HG02763 (cell line): ENCODE measurements around the gene RBM19.

Experiments
- ATAC-seq: cut with Tn5 transposase; IDR thresholded peaks from one replicate; pipeline ENCODE4 v1.9.1; 2021; ENCODE audit warnings: mild to moderate bottlenecking, moderate library complexity; ENCODE audit not compliant: unreplicated experiment

Gene RBM19

DNA sequence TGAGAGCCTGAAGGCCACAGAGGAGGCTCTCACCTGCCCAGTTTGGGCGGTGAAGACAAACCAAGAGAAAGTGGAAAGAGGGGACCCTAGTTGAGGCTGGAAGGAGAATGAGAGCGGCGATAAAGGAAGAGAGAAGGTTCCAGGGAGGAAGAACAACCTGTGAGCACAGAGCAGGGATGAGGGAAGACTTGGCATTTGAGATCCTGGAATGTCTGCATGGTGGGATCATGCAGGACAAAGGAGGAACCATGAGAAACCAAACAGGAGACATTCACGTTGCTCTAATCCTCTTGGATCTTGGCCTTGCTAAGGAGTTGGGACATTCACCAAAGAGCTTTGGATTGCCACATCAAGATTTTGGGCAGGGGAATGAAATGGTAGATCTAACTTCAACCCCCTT lies 22.9 kb upstream of the RBM19 start:
- no peak for ATAC-seq

- ATAC-seq = no peak
These were observed 21.9 kb upstream of the RBM19 start for GRCh38 chr12:113988064-113988451.

- no peak for ATAC-seq
These were observed 21.3 kb upstream of the RBM19 start for GRCh38 chr12:113987261-113988063.

- no peak for ATAC-seq
These were observed 18.3 kb upstream of the RBM19 start for GRCh38 chr12:113984464-113984863.

- ATAC-seq = no peak
These were observed 17.8 kb upstream of the RBM19 start for GRCh38 chr12:113983777-113984448.

DNA sequence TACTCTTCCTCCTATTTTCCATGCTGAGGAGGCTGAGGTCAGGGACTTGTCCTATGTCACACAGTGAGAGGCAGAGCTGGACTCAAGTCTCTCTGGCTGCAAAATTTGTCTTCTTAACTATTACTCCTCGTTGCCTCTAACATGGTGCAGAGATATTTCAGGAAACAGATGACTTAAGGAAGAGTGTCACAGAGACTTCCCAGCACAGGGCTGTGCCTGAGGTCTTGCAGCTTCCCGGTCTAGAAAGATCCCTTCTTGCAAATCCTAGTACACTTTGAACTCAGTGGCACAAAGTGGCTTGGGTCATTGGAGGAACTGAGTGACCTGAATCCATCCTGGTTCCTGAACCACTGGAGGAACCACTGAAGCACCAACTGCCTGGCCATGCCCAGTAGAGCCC lies 17.1 kb upstream of the RBM19 start:
- ATAC-seq = no peak

- ATAC-seq = no peak
These were observed 15.8 kb upstream of the RBM19 start for GRCh38 chr12:113981876-113982275.

- ATAC-seq = no peak
These were observed 14.6 kb upstream of the RBM19 start for GRCh38 chr12:113980537-113981337.

DNA sequence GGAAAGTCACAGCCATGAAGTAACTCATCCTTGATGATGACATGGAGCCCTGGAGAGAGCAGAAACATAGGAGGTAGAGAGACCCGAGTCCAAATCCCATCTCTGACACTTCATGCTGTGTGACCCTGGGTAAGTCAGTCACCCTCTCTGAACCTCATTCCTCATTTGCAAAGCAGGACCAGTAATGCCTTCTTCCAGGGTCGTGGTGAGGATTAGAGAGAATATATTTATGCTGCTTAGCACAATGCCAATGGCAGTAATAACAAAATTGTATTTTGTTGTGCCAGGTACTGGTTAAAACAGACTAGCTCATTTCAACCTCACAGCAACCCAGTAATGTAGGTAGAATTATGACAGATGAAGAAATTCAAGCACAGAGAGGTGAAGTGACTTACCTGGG lies 13.9 kb upstream of the RBM19 start:
- ATAC-seq = no peak

- ATAC-seq = no peak
These were observed 12.0 kb upstream of the RBM19 start for GRCh38 chr12:113978080-113978479.

DNA sequence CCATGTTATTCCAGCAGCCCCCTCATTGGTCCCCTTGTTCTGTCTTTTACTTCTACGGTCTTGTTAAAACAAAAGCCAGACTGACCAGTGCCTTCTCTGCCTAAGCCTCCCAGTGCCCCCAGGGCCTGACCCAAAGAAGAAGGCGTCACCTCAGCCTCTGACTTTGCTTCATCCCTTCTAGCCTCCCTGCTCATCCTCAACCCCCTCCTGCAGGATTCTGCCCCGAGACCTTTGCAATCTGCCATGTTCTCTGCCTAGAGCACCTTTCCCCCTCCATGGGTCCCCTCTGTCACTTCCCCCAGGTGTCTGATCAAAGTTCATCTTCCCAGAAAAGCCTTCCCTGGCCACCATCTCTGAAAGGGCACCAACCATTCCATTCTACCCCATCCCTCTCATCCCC lies 7.9 kb upstream of the RBM19 start:
- no peak for ATAC-seq

DNA sequence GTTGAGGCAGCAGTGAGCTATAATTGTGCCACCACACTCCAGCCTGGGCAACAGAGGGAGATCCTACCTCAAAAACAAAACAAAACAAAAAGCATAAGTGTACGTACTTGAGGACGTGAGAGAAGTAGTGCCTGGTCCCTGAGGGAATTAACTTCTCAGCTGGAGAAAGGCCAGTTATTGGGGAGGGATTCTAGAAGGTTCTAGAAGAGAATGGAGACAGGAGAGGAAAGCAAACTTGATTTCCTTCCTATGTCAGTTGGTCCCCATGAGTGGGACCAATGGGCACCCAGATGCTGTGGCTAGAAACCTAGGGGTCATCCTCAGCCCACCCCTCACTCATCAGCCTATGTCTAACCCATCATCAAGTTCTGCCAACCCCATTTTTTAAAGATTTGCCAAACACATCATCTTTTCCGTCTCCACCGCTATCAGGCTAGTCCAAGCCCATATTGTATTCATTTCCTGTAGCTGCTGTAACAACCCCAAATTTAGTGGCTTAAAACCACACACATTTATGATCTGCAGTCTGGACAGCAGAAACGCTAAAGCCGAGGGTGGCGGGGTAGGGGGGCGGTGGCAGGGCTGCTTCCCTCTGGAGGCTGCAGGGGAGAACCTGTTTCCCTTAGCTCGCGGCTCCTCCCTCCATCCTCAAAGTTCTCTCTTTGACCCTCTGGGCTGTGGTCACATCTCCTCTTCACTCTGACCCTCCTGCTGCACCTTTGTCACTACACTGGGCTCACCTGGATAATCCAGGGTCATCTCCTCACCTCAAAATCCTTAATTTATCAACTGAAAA lies 7.2 kb upstream of the RBM19 start:
- no peak for ATAC-seq

DNA sequence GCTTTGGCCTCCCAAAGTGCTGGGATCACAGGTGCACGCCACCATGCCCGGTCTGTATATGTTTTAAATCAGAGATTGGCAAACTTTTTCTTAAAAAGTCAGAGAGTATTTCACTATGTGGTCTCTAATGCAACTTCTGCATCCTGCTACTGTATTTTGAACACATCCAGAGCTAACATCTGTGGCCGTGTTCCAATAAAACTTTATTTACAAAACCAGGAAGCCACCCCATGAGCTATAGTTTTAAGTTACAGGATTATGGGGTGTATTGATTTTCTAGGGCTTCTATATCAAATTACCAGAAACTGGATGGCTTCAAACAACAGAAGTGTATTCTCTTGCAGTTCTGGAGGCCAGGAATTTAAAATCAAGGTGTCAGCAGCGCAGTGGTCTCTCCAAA lies 5.3 kb upstream of the RBM19 start:
- no peak for ATAC-seq

DNA sequence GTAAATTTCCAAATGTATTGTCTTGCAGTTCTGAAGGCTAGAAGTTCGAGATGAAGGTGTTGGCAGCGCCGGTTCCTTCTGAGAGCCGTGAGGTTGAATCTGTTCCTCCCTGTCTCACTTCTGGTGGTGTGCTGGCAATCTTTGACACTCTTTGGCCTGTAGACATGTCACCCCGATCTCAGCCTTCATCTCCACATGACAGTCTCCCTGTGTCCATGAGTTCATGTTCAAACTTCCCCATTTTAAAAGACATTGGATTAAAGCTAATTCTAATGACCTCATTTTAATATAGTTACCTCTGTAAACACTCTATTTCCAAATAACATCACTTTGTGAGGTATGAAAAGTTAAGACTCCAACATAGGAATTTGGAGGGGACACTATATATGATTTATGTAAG lies 4.1 kb upstream of the RBM19 start:
- ATAC-seq = no peak

- no peak for ATAC-seq
These were observed 1.2 kb upstream of the RBM19 start for GRCh38 chr12:113967368-113967767.

GRCh38 chr12:113962733-113963132 lies 3.4 kb downstream of the RBM19 start:
- ATAC-seq = no peak

- ATAC-seq = no peak
These were observed 4.0 kb downstream of the RBM19 start for GRCh38 chr12:113961921-113962710.

- ATAC-seq = no peak
These were observed 6.1 kb downstream of the RBM19 start for GRCh38 chr12:113960030-113960429.

- no peak for ATAC-seq
These were observed 7.0 kb downstream of the RBM19 start for GRCh38 chr12:113959096-113959495.

- no peak for ATAC-seq
These were observed 8.0 kb downstream of the RBM19 start for GRCh38 chr12:113958108-113958507.
